GM18519 (cell line): ENCODE measurements around the gene ZNF326.
A peak's percentile ranks its signal among the peaks of the same experiment; 100 is the strongest.

Experiments used
- ATAC-seq: cut with Tn5 transposase; IDR thresholded peaks from one replicate; pipeline ENCODE4 v1.9.1; 2021; ENCODE audit warnings: mild to moderate bottlenecking, moderate library complexity; ENCODE audit not compliant: unreplicated experiment, low FRiP score

Gene ZNF326

GRCh38 chr1:89994805-89995597 is at the start of gene ZNF326:
TSS of gene ZNF326 (plus strand) at chr1:89995110. CDS start at chr1:89995258, 148 bp downstream.
- peak; percentile 92 for ATAC-seq

GRCh38 chr1:89945852-89946476 is 48.9 kb upstream of the ZNF326 start:
- peak; percentile 88 for ATAC-seq

GRCh38 chr1:89946532-89946931 is 48.4 kb upstream of the ZNF326 start:
- ATAC-seq: no peak

- no peak for ATAC-seq
Observed at GRCh38 chr1:89948722-89949345, 46.1 kb upstream of the ZNF326 start.

GRCh38 chr1:89949991-89950624 is 44.8 kb upstream of the ZNF326 start:
- ATAC-seq: no peak

- ATAC-seq: no peak
Observed at GRCh38 chr1:89950703-89951102, 44.2 kb upstream of the ZNF326 start.

- ATAC-seq: no peak
Observed at GRCh38 chr1:89951766-89952604, 42.9 kb upstream of the ZNF326 start.

GRCh38 chr1:89952605-89953130 is 42.2 kb upstream of the ZNF326 start:
- ATAC-seq: no peak

GRCh38 chr1:89953131-89953626 is 41.7 kb upstream of the ZNF326 start:
- no peak for ATAC-seq

- ATAC-seq: no peak
Observed at GRCh38 chr1:89953929-89954328, 41.0 kb upstream of the ZNF326 start.

GRCh38 chr1:89954401-89954800 is 40.5 kb upstream of the ZNF326 start:
- no peak for ATAC-seq

- no peak for ATAC-seq
Observed at GRCh38 chr1:89955311-89956205, 39.4 kb upstream of the ZNF326 start.

GRCh38 chr1:89957107-89957506 is 37.8 kb upstream of the ZNF326 start:
- no peak for ATAC-seq

- ATAC-seq: no peak
Observed at GRCh38 chr1:89958851-89959654, 35.9 kb upstream of the ZNF326 start.

- ATAC-seq: no peak
Observed at GRCh38 chr1:89959719-89960118, 35.2 kb upstream of the ZNF326 start.

GRCh38 chr1:89962024-89962741 is 32.7 kb upstream of the ZNF326 start:
- ATAC-seq: no peak

GRCh38 chr1:89962742-89963075 is 32.2 kb upstream of the ZNF326 start:
- no peak for ATAC-seq
